Measurements from ENCODE around the gene ANKRD6. TPM values are rescaled to one million over a fixed set of nuclear protein-coding genes. Genes with fewer than 3 reads are reported as not detected.
A peak's percentile ranks its signal among the peaks of the same experiment; 100 is the strongest.

The ANKRD6 gene
- total RNA-seq, 1 donor from 2014 or later, result 13.3 TPM

DNA sequence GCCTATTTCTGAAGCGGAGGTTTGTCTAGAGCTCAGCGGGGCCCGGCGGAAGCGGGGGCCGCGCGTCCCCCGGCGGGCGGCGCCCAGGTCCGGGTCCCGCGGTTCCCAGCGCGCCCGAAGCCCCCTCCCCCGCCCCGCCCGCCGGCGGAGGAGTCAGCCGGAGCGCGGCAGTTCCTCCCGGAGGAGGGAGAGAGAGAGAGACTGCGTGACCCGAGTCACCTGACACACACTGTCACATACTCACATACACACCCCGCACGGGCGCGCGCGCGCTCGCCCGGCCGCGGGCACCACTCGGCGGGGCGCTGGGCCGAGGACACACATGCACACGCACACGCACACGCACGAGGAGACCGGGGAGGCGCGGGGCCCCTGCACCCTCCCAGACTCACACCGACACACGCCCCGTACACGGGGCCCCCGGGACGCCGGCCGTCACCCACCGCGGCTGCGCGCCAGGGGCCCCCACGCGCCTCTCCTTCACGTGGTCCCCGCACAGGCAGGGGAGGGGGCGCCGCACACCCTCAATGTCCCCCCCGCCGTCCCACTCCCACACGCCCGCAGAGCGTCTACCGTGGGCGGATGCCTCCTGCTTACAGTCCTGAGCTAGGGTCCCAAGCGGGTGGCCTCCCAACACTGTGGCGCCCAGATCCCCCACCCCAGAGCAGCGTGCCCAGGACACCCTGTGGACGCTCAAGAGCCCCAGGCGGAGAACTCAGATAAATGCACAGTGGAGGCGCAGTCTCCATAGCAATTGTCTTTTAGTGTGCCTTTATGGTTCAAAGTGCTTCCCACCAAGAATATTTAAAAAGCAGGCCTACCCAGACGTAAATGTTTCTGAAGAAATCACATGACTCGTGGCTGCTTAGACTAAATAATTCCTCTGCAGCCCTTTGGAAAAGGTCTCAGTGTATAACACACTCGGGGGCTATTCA lies 20.6 kb upstream of the ANKRD6 start, which contains the start of gene RRAGD:
RRAGD (minus strand) TSS at position 203 of the 935 bp plus-strand sequence. CDS start 280 bp downstream, outside the sequence.
- TF ChIP-seq POLR2AphosphoS5 (IDR thresholded peaks at IDR 0.05; ENCODE audit: insufficient read depth in 1 of 2, low read depth in 1 of 2) (no peak), POLR2A (IDR thresholded peaks at IDR 0.05) (peak in 1 of 2 donors; percentile 15)
- Histone ChIP-seq H3K27ac (peak within 1 kb of the TSS; percentile 74), H3K36me3 (no peaks in the 10 kb centered on the region), H3K27me3 (no peaks in the 10 kb centered on the region), H3K4me1 (peaks cover 20% of the 10 kb centered on the region), H3K9me3 (no peaks in the 10 kb centered on the region), H3K4me3 (peak within 1 kb of the TSS; percentile 74 to 81)
- DNase-seq (ENCODE audit: extremely low spot score in 2 of 2), result no peak
- intact Hi-C loops (cut with DNase I), result no loop called here

DNA sequence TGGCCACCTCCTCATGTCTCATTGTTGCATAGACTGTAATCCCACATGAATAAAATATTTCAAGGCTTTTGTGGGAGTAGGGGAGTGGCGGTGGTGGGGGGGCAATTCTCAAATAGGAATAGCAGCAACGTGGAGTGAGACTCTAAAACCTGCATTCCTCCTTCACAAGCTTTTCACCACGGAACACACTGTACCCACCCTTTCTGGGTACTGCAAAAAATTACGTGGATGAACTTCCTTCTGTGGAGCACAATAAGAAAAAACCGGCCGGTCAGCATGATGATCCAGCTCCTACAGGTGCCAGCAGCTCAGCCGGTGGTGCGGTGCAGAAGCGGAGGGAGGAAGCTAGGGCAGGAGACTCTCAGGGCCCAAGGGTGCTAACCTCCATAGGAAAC lies 19.9 kb upstream of the ANKRD6 start:
- no peak for TF ChIP-seq CTCF (IDR thresholded peaks at IDR 0.05)
- TF ChIP-seq POLR2A (IDR thresholded peaks at IDR 0.05), result no peak
- TF ChIP-seq POLR2AphosphoS5 (IDR thresholded peaks at IDR 0.05; ENCODE audit: insufficient read depth in 1 of 2, low read depth in 1 of 2), result no peak
- H3K27me3 ChIP-seq, result no peaks in the 10 kb centered on the region
- H3K9me3 ChIP-seq, result no peaks in the 10 kb centered on the region
- H3K36me3 ChIP-seq, result no peaks in the 10 kb centered on the region
- peak overlapping the region; percentile 74 to 81 for H3K4me3 ChIP-seq
- H3K27ac ChIP-seq, result peak overlapping the region; percentile 74
- intact Hi-C loops (cut with DNase I), result no loop called here
- DNase-seq (ENCODE audit: extremely low spot score in 2 of 2), result no peak
- H3K4me1 ChIP-seq, result peaks cover 20% of the 10 kb centered on the region

GRCh38 chr6:89414215-89414614 lies 18.7 kb upstream of the ANKRD6 start:
- Histone ChIP-seq H3K27me3 (no peaks in the 10 kb centered on the region), H3K4me3 (no peak overlapping the region), H3K27ac (no peak overlapping the region), H3K4me1 (peaks cover 20% of the 10 kb centered on the region), H3K36me3 (no peaks in the 10 kb centered on the region), H3K9me3 (no peaks in the 10 kb centered on the region)
- no peak for TF ChIP-seq POLR2A (IDR thresholded peaks at IDR 0.05)
- TF ChIP-seq CTCF (IDR thresholded peaks at IDR 0.05), result no peak
- no peak for TF ChIP-seq POLR2AphosphoS5 (IDR thresholded peaks at IDR 0.05; ENCODE audit: insufficient read depth in 1 of 2, low read depth in 1 of 2)
- intact Hi-C loops (cut with DNase I), result no loop called here
- no peak for DNase-seq (ENCODE audit: extremely low spot score in 2 of 2)

DNA sequence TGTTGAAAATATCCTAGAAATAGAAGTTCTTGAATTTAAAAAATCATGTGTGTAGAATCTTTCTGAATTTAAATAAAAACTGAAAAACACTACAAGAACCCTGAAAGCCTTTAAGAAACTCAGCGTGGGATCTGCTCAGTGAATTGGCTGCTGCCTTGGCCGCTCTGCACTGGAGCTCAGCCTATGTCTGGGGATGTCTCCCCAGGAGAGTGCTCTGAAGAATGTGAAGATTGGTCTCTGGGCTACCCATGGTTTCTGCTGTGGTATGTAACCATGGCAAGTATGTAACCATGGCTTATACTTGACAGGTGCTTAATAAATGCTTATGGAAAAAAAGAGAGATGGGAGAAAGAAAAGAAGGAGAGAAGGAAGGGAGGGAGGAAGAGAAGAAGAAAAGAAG lies 17.8 kb upstream of the ANKRD6 start:
- Histone ChIP-seq H3K4me1 (peaks cover 20% of the 10 kb centered on the region), H3K27me3 (no peaks in the 10 kb centered on the region), H3K27ac (no peak overlapping the region), H3K36me3 (no peaks in the 10 kb centered on the region), H3K9me3 (no peaks in the 10 kb centered on the region), H3K4me3 (no peak overlapping the region)
- TF ChIP-seq POLR2A (IDR thresholded peaks at IDR 0.05) (no peak), CTCF (IDR thresholded peaks at IDR 0.05) (no peak)
- intact Hi-C loops (cut with DNase I), result no loop called here
- no peak for DNase-seq (ENCODE audit: extremely low spot score in 2 of 2)

DNA sequence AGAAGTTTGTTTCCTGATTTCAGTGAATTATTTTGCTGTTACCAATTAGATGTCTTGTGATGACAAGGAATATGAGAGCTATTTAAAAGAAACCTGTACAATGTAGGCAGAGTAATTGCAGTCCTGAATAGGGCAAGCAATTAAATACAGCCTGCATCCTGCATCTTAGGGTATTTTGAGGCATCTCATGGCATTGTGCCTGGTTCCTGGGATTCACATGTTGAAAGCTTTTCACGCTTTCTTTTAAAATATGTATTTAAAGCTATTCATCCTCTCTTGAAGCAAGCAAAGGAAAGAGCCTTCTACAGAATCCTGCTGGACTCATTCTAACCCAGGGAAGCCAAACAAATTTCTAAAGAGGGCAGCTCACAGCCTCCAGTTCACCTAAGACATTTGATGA lies 16.2 kb upstream of the ANKRD6 start:
- H3K27ac ChIP-seq, result no peak overlapping the region
- DNase-seq (ENCODE audit: extremely low spot score in 2 of 2), result no peak
- no peaks in the 10 kb centered on the region for H3K36me3 ChIP-seq
- H3K27me3 ChIP-seq, result no peaks in the 10 kb centered on the region
- peaks cover 14% of the 10 kb centered on the region for H3K4me1 ChIP-seq
- no peak for TF ChIP-seq CTCF (IDR thresholded peaks at IDR 0.05)
- intact Hi-C loops (cut with DNase I), result no loop called here
- no peaks in the 10 kb centered on the region for H3K9me3 ChIP-seq
- H3K4me3 ChIP-seq, result no peak overlapping the region

All from vagina (tissue), 2 donors.